ENCODE results near the gene TCERG1.

The TCERG1 gene

GRCh38 chr5:146451411-146451810 lies 4.3 kb downstream of the TCERG1 start:
- WGBS, 2 experiments, result 78 to 97% methylated on average over 6 of the region's 6 CpGs
- Histone ChIP-seq H3K9me3 (ENCODE audit: control insufficient read depth, low read length) (no peaks in the 10 kb centered on the region), H3K27ac (ENCODE audit: insufficient read depth, low read depth, low read length, poor library complexity, severe bottlenecking) (no peak overlapping the region)

GRCh38 chr5:146457431-146457830 lies 10.3 kb downstream of the TCERG1 start:
- no peak overlapping the region for H3K27ac ChIP-seq (ENCODE audit: insufficient read depth, low read depth, low read length, poor library complexity, severe bottlenecking)
- H3K36me3 ChIP-seq (ENCODE audit: control insufficient read depth, insufficient read depth, low read length), result peaks cover 34% of the 10 kb centered on the region
- H3K27me3 ChIP-seq (ENCODE audit: control insufficient read depth, insufficient read depth, low read length, poor library complexity, severe bottlenecking), result no peaks in the 10 kb centered on the region
- H3K4me3 ChIP-seq (ENCODE audit: insufficient read depth, low read depth, low read length), result no peak overlapping the region
- no peaks in the 10 kb centered on the region for H3K9me3 ChIP-seq (ENCODE audit: control insufficient read depth, low read length)
- no peaks in the 10 kb centered on the region for H3K4me1 ChIP-seq (ENCODE audit: control insufficient read depth, insufficient read depth, low read length)
- WGBS, 2 experiments, result 98% methylated on average over 2 of the region's 2 CpGs

More at GRCh38 chr5:146451411-146451810, 4.3 kb downstream of the TCERG1 start:
- H3K27me3 ChIP-seq (ENCODE audit: control insufficient read depth, insufficient read depth, low read length, poor library complexity, severe bottlenecking), result no peaks in the 10 kb centered on the region
- no peak overlapping the region for H3K4me3 ChIP-seq (ENCODE audit: insufficient read depth, low read depth, low read length)
- peaks cover 9% of the 10 kb centered on the region for H3K4me1 ChIP-seq (ENCODE audit: control insufficient read depth, insufficient read depth, low read length)
- H3K36me3 ChIP-seq (ENCODE audit: control insufficient read depth, insufficient read depth, low read length), result peaks cover 5% of the 10 kb centered on the region

- Histone ChIP-seq H3K27me3 (ENCODE audit: control insufficient read depth, insufficient read depth, low read length, poor library complexity, severe bottlenecking) (no peaks in the 10 kb centered on the region), H3K4me3 (ENCODE audit: insufficient read depth, low read depth, low read length) (no peak overlapping the region), H3K36me3 (ENCODE audit: control insufficient read depth, insufficient read depth, low read length) (peaks cover 39% of the 10 kb centered on the region), H3K9me3 (ENCODE audit: control insufficient read depth, low read length) (no peaks in the 10 kb centered on the region), H3K4me1 (ENCODE audit: control insufficient read depth, insufficient read depth, low read length) (no peaks in the 10 kb centered on the region), H3K27ac (ENCODE audit: insufficient read depth, low read depth, low read length, poor library complexity, severe bottlenecking) (no peak overlapping the region)
- WGBS, 2 experiments, result 96 to 99% methylated on average over 5 of the region's 5 CpGs
These were observed 11.8 kb downstream of the TCERG1 start for GRCh38 chr5:146458894-146459293.

GRCh38 chr5:146461319-146461718 lies 14.2 kb downstream of the TCERG1 start:
- H3K36me3 ChIP-seq (ENCODE audit: control insufficient read depth, insufficient read depth, low read length), result peaks cover 37% of the 10 kb centered on the region
- 100% methylated on average over 1 of the region's 1 CpG; no CpG with 5 or more reads in 1 of the 2 experiments for WGBS, 2 experiments
- no peaks in the 10 kb centered on the region for H3K9me3 ChIP-seq (ENCODE audit: control insufficient read depth, low read length)
- no peaks in the 10 kb centered on the region for H3K4me1 ChIP-seq (ENCODE audit: control insufficient read depth, insufficient read depth, low read length)
- H3K4me3 ChIP-seq (ENCODE audit: insufficient read depth, low read depth, low read length), result no peak overlapping the region
- no peak overlapping the region for H3K27ac ChIP-seq (ENCODE audit: insufficient read depth, low read depth, low read length, poor library complexity, severe bottlenecking)
- H3K27me3 ChIP-seq (ENCODE audit: control insufficient read depth, insufficient read depth, low read length, poor library complexity, severe bottlenecking), result no peaks in the 10 kb centered on the region

- WGBS, 2 experiments, result 93% methylated on average over 6 of the region's 6 CpGs
- no peak overlapping the region for H3K27ac ChIP-seq (ENCODE audit: insufficient read depth, low read depth, low read length, poor library complexity, severe bottlenecking)
- peaks cover 31% of the 10 kb centered on the region for H3K36me3 ChIP-seq (ENCODE audit: control insufficient read depth, insufficient read depth, low read length)
- H3K4me1 ChIP-seq (ENCODE audit: control insufficient read depth, insufficient read depth, low read length), result no peaks in the 10 kb centered on the region
- H3K9me3 ChIP-seq (ENCODE audit: control insufficient read depth, low read length), result no peaks in the 10 kb centered on the region
- no peak overlapping the region for H3K4me3 ChIP-seq (ENCODE audit: insufficient read depth, low read depth, low read length)
- H3K27me3 ChIP-seq (ENCODE audit: control insufficient read depth, insufficient read depth, low read length, poor library complexity, severe bottlenecking), result no peaks in the 10 kb centered on the region
These were observed 16.3 kb downstream of the TCERG1 start for GRCh38 chr5:146463446-146463845.

- H3K36me3 ChIP-seq (ENCODE audit: control insufficient read depth, insufficient read depth, low read length), result peaks cover 20% of the 10 kb centered on the region
- H3K27me3 ChIP-seq (ENCODE audit: control insufficient read depth, insufficient read depth, low read length, poor library complexity, severe bottlenecking), result no peaks in the 10 kb centered on the region
- no peaks in the 10 kb centered on the region for H3K9me3 ChIP-seq (ENCODE audit: control insufficient read depth, low read length)
- no peaks in the 10 kb centered on the region for H3K4me1 ChIP-seq (ENCODE audit: control insufficient read depth, insufficient read depth, low read length)
- H3K4me3 ChIP-seq (ENCODE audit: insufficient read depth, low read depth, low read length), result no peak overlapping the region
- no peak overlapping the region for H3K27ac ChIP-seq (ENCODE audit: insufficient read depth, low read depth, low read length, poor library complexity, severe bottlenecking)
- WGBS, 2 experiments, result 93 to 94% methylated on average over 3 of the region's 3 CpGs
These were observed 19.6 kb downstream of the TCERG1 start for GRCh38 chr5:146466521-146467349.

GRCh38 chr5:146467760-146468159 lies 20.6 kb downstream of the TCERG1 start:
- H3K4me3 ChIP-seq (ENCODE audit: insufficient read depth, low read depth, low read length), result no peak overlapping the region
- 95 to 97% methylated on average over 1 of the region's 1 CpG for WGBS, 2 experiments
- no peaks in the 10 kb centered on the region for H3K4me1 ChIP-seq (ENCODE audit: control insufficient read depth, insufficient read depth, low read length)
- H3K27ac ChIP-seq (ENCODE audit: insufficient read depth, low read depth, low read length, poor library complexity, severe bottlenecking), result no peak overlapping the region
- H3K36me3 ChIP-seq (ENCODE audit: control insufficient read depth, insufficient read depth, low read length), result peaks cover 30% of the 10 kb centered on the region
- no peaks in the 10 kb centered on the region for H3K9me3 ChIP-seq (ENCODE audit: control insufficient read depth, low read length)
- H3K27me3 ChIP-seq (ENCODE audit: control insufficient read depth, insufficient read depth, low read length, poor library complexity, severe bottlenecking), result no peaks in the 10 kb centered on the region

- 100% methylated on average over 1 of the region's 1 CpG for WGBS, 2 experiments
These were observed 26.9 kb downstream of the TCERG1 start for GRCh38 chr5:146474065-146474464.

GRCh38 chr5:146475190-146475780 lies 28.2 kb downstream of the TCERG1 start:
- no peaks in the 10 kb centered on the region for H3K4me1 ChIP-seq (ENCODE audit: control insufficient read depth, insufficient read depth, low read length)
- H3K27me3 ChIP-seq (ENCODE audit: control insufficient read depth, insufficient read depth, low read length, poor library complexity, severe bottlenecking), result no peaks in the 10 kb centered on the region
- H3K36me3 ChIP-seq (ENCODE audit: control insufficient read depth, insufficient read depth, low read length), result peaks cover 29% of the 10 kb centered on the region
- WGBS, 2 experiments, result 89 to 92% methylated on average over 4 of the region's 4 CpGs
- H3K4me3 ChIP-seq (ENCODE audit: insufficient read depth, low read depth, low read length), result no peak overlapping the region
- no peak overlapping the region for H3K27ac ChIP-seq (ENCODE audit: insufficient read depth, low read depth, low read length, poor library complexity, severe bottlenecking)
- no peaks in the 10 kb centered on the region for H3K9me3 ChIP-seq (ENCODE audit: control insufficient read depth, low read length)

More at GRCh38 chr5:146474065-146474464, 26.9 kb downstream of the TCERG1 start:
- Histone ChIP-seq H3K9me3 (ENCODE audit: control insufficient read depth, low read length) (no peaks in the 10 kb centered on the region), H3K27me3 (ENCODE audit: control insufficient read depth, insufficient read depth, low read length, poor library complexity, severe bottlenecking) (no peaks in the 10 kb centered on the region), H3K4me3 (ENCODE audit: insufficient read depth, low read depth, low read length) (no peak overlapping the region), H3K4me1 (ENCODE audit: control insufficient read depth, insufficient read depth, low read length) (no peaks in the 10 kb centered on the region), H3K27ac (ENCODE audit: insufficient read depth, low read depth, low read length, poor library complexity, severe bottlenecking) (no peak overlapping the region), H3K36me3 (ENCODE audit: control insufficient read depth, insufficient read depth, low read length) (peaks cover 28% of the 10 kb centered on the region)

- 100% methylated on average over 1 of the region's 1 CpG for WGBS, 2 experiments
- no peaks in the 10 kb centered on the region for H3K27me3 ChIP-seq (ENCODE audit: control insufficient read depth, insufficient read depth, low read length, poor library complexity, severe bottlenecking)
- H3K4me3 ChIP-seq (ENCODE audit: insufficient read depth, low read depth, low read length), result no peak overlapping the region
- no peak overlapping the region for H3K27ac ChIP-seq (ENCODE audit: insufficient read depth, low read depth, low read length, poor library complexity, severe bottlenecking)
- H3K9me3 ChIP-seq (ENCODE audit: control insufficient read depth, low read length), result no peaks in the 10 kb centered on the region
- peaks cover 26% of the 10 kb centered on the region for H3K36me3 ChIP-seq (ENCODE audit: control insufficient read depth, insufficient read depth, low read length)
- no peaks in the 10 kb centered on the region for H3K4me1 ChIP-seq (ENCODE audit: control insufficient read depth, insufficient read depth, low read length)
These were observed 28.8 kb downstream of the TCERG1 start for GRCh38 chr5:146475906-146476305.

All from ectodermal cell (in vitro differentiated cells).